ENCODE results near the gene KCNIP4. TPM values are rescaled to one million over a fixed set of nuclear protein-coding genes. Genes with fewer than 3 reads are reported as not detected.

Gene KCNIP4
- total and polyA plus RNA-seq, 2 experiments from 2014 or later, result 0.14 to 0.63 TPM

- H3K9me3 Mint-ChIP-seq, result no peaks in the 10 kb centered on the region
- no peaks in the 10 kb centered on the region for H3K27me3 Mint-ChIP-seq (ENCODE audit: insufficient read depth, low read depth, poor library complexity)
- Histone ChIP-seq H3K36me3 (ENCODE audit: insufficient read depth) (no peaks in the 10 kb centered on the region), H3K4me3 (no peak overlapping the region), H3K4me1 (ENCODE audit: insufficient read depth) (no peaks in the 10 kb centered on the region), H4K20me1 (replicated peaks; ENCODE audit: insufficient read depth) (no peaks in the 10 kb centered on the region), H3F3A (replicated peaks; ENCODE audit: low read depth) (no peaks in the 10 kb centered on the region), H3K9me2 (ENCODE audit: insufficient read depth) (no peaks in the 10 kb centered on the region), H3K79me2 (replicated peaks; ENCODE audit: insufficient read depth) (no peaks in the 10 kb centered on the region), H3K27ac (ENCODE audit: low read depth) (no peak overlapping the region), H3K4me2 (no peak overlapping the region), H3K27me3 (ENCODE audit: insufficient read depth) (no peaks in the 10 kb centered on the region), H2AFZ (no peak overlapping the region)
- H3K4me1 Mint-ChIP-seq, result no peaks in the 10 kb centered on the region
- H3K4me3 Mint-ChIP-seq, result no peak overlapping the region
- no peak for ATAC-seq
- no peaks in the 10 kb centered on the region for H3K36me3 Mint-ChIP-seq (ENCODE audit: low read depth)
- TF ChIP-seq, protein P1, sequence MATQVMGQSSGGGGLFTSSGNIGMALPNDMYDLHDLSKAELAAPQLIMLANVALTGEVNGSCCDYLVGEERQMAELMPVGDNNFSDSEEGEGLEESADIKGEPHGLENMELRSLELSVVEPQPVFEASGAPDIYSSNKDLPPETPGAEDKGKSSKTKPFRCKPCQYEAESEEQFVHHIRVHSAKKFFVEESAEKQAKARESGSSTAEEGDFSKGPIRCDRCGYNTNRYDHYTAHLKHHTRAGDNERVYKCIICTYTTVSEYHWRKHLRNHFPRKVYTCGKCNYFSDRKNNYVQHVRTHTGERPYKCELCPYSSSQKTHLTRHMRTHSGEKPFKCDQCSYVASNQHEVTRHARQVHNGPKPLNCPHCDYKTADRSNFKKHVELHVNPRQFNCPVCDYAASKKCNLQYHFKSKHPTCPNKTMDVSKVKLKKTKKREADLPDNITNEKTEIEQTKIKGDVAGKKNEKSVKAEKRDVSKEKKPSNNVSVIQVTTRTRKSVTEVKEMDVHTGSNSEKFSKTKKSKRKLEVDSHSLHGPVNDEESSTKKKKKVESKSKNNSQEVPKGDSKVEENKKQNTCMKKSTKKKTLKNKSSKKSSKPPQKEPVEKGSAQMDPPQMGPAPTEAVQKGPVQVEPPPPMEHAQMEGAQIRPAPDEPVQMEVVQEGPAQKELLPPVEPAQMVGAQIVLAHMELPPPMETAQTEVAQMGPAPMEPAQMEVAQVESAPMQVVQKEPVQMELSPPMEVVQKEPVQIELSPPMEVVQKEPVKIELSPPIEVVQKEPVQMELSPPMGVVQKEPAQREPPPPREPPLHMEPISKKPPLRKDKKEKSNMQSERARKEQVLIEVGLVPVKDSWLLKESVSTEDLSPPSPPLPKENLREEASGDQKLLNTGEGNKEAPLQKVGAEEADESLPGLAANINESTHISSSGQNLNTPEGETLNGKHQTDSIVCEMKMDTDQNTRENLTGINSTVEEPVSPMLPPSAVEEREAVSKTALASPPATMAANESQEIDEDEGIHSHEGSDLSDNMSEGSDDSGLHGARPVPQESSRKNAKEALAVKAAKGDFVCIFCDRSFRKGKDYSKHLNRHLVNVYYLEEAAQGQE (IDR thresholded peaks at IDR 0.05; ENCODE audit: unreplicated experiment), result no peak
- TF ChIP-seq JUNB (IDR thresholded peaks at IDR 0.05; ENCODE audit: unreplicated experiment) (no peak), STAT1 (IDR thresholded peaks at IDR 0.05; ENCODE audit: unreplicated experiment) (no peak), EZH2 (IDR thresholded peaks at IDR 0.05; ENCODE audit: low read depth, unreplicated experiment) (no peak), EZH2phosphoT487 (IDR thresholded peaks at IDR 0.05; ENCODE audit: unreplicated experiment) (no peak), ZNF331 (CRISPR knock-in tag; IDR thresholded peaks at IDR 0.05; ENCODE audit: low read depth) (no peak), CREB1 (CRISPR knock-in tag; IDR thresholded peaks at IDR 0.05; ENCODE audit: low read depth) (no peak), NANOG (IDR thresholded peaks at IDR 0.05; ENCODE audit: borderline replicate concordance) (no peak), CTCF (conservative IDR thresholded peaks at IDR 0.05; ENCODE audit: low read depth in 2 of 2) (no peak), ZNF114 (CRISPR knock-in tag; IDR thresholded peaks at IDR 0.05) (no peak), POLR2AphosphoS5 (IDR thresholded peaks at IDR 0.05; ENCODE audit: low read depth) (no peak)
- TF ChIP-seq, protein P2, sequence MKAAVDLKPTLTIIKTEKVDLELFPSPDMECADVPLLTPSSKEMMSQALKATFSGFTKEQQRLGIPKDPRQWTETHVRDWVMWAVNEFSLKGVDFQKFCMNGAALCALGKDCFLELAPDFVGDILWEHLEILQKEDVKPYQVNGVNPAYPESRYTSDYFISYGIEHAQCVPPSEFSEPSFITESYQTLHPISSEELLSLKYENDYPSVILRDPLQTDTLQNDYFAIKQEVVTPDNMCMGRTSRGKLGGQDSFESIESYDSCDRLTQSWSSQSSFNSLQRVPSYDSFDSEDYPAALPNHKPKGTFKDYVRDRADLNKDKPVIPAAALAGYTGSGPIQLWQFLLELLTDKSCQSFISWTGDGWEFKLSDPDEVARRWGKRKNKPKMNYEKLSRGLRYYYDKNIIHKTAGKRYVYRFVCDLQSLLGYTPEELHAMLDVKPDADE (IDR thresholded peaks at IDR 0.05), result no peak
- TF ChIP-seq, protein P3, sequence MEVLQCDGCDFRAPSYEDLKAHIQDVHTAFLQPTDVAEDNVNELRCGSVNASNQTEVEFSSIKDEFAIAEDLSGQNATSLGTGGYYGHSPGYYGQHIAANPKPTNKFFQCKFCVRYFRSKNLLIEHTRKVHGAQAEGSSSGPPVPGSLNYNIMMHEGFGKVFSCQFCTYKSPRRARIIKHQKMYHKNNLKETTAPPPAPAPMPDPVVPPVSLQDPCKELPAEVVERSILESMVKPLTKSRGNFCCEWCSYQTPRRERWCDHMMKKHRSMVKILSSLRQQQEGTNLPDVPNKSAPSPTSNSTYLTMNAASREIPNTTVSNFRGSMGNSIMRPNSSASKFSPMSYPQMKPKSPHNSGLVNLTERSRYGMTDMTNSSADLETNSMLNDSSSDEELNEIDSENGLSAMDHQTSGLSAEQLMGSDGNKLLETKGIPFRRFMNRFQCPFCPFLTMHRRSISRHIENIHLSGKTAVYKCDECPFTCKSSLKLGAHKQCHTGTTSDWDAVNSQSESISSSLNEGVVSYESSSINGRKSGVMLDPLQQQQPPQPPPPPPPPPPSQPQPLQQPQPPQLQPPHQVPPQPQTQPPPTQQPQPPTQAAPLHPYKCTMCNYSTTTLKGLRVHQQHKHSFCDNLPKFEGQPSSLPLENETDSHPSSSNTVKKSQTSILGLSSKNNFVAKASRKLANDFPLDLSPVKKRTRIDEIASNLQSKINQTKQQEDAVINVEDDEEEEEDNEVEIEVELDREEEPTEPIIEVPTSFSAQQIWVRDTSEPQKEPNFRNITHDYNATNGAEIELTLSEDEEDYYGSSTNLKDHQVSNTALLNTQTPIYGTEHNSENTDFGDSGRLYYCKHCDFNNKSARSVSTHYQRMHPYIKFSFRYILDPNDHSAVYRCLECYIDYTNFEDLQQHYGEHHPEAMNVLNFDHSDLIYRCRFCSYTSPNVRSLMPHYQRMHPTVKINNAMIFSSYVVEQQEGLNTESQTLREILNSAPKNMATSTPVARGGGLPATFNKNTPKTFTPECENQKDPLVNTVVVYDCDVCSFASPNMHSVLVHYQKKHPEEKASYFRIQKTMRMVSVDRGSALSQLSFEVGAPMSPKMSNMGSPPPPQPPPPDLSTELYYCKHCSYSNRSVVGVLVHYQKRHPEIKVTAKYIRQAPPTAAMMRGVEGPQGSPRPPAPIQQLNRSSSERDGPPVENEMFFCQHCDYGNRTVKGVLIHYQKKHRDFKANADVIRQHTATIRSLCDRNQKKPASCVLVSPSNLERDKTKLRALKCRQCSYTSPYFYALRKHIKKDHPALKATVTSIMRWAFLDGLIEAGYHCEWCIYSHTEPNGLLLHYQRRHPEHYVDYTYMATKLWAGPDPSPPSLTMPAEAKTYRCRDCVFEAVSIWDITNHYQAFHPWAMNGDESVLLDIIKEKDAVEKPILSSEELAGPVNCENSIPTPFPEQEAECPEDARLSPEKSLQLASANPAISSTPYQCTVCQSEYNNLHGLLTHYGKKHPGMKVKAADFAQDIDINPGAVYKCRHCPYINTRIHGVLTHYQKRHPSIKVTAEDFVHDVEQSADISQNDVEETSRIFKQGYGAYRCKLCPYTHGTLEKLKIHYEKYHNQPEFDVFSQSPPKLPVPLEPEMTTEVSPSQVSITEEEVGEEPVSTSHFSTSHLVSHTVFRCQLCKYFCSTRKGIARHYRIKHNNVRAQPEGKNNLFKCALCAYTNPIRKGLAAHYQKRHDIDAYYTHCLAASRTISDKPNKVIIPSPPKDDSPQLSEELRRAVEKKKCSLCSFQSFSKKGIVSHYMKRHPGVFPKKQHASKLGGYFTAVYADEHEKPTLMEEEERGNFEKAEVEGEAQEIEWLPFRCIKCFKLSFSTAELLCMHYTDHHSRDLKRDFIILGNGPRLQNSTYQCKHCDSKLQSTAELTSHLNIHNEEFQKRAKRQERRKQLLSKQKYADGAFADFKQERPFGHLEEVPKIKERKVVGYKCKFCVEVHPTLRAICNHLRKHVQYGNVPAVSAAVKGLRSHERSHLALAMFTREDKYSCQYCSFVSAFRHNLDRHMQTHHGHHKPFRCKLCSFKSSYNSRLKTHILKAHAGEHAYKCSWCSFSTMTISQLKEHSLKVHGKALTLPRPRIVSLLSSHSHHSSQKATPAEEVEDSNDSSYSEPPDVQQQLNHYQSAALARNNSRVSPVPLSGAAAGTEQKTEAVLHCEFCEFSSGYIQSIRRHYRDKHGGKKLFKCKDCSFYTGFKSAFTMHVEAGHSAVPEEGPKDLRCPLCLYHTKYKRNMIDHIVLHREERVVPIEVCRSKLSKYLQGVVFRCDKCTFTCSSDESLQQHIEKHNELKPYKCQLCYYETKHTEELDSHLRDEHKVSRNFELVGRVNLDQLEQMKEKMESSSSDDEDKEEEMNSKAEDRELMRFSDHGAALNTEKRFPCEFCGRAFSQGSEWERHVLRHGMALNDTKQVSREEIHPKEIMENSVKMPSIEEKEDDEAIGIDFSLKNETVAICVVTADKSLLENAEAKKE (CRISPR knock-in tag; IDR thresholded peaks at IDR 0.05), result no peak
- DNase-seq (ENCODE audit: low spot score), result no peak
- H3K27ac Mint-ChIP-seq, result no peak overlapping the region
Measured at GRCh38 chr4:21738821-21739220, 209.8 kb downstream of the KCNIP4 start.
